Brain pericyte (primary cell): ENCODE data around the gene SMIM5.

Experiments
- DNase-seq: peaks from one replicate; pipeline ENCODE4 v3.0.0-alpha.2; 2012; ENCODE audit warnings: low read depth, low spot score

The SMIM5 gene

GRCh38 chr17:75666959-75667790 lies 33.9 kb downstream of the SMIM5 start, which contains the start of the genes RECQL5 and SAP30BP:
TSS of gene RECQL5 (minus strand) at chr17:75667154. CDS start at chr17:75666557, 597 bp downstream.
TSS of gene SAP30BP (plus strand) at chr17:75667338. CDS start at chr17:75667373, 35 bp downstream.
- peak; percentile 96 for DNase-seq

- DNase-seq, result no peak
These were observed 34.6 kb downstream of the SMIM5 start for GRCh38 chr17:75667825-75668224.

- DNase-seq, result no peak
These were observed 35.3 kb downstream of the SMIM5 start for GRCh38 chr17:75668489-75668888.

- DNase-seq, result no peak
These were observed 37.6 kb downstream of the SMIM5 start for GRCh38 chr17:75670868-75671267.

- DNase-seq, result no peak
These were observed 38.8 kb downstream of the SMIM5 start for GRCh38 chr17:75672011-75672410.

- no peak for DNase-seq
These were observed 40.3 kb downstream of the SMIM5 start for GRCh38 chr17:75673487-75673886.

GRCh38 chr17:75676461-75676860 lies 43.2 kb downstream of the SMIM5 start:
- DNase-seq, result no peak

GRCh38 chr17:75679706-75680211 lies 46.5 kb downstream of the SMIM5 start:
- no peak for DNase-seq

GRCh38 chr17:75680431-75680830 lies 47.2 kb downstream of the SMIM5 start:
- DNase-seq, result no peak

- DNase-seq, result no peak
These were observed 48.1 kb downstream of the SMIM5 start for GRCh38 chr17:75681289-75681688.

- no peak for DNase-seq
These were observed 50.3 kb downstream of the SMIM5 start for GRCh38 chr17:75683583-75683982.

GRCh38 chr17:75684249-75684648 lies 51.0 kb downstream of the SMIM5 start:
- DNase-seq, result no peak

GRCh38 chr17:75684924-75685323 lies 51.7 kb downstream of the SMIM5 start:
- no peak for DNase-seq

- no peak for DNase-seq
These were observed 52.3 kb downstream of the SMIM5 start for GRCh38 chr17:75685499-75685898.

- DNase-seq, result no peak
These were observed 55.1 kb downstream of the SMIM5 start for GRCh38 chr17:75688209-75688825.

GRCh38 chr17:75689441-75689873 lies 56.2 kb downstream of the SMIM5 start:
- no peak for DNase-seq
